WERI-Rb-1 (cell line): ENCODE data around the gene ZNF37A.
"Not testable (repeated sequence)": the region's sequence is repeated elsewhere in the genome, so short reads cannot be mapped to it uniquely, and the experiment has no call there.

Experiments used
- DNase-seq: peaks from one replicate; pipeline ENCODE4 v3.0.0-alpha.2; 2020
- H3K27ac ChIP-seq: fragments of 250-450 bp; sonication (Bioruptor Pico); 2 replicates; pipeline ENCODE4 v1.5.1; 2020; ENCODE audit warnings: mild to moderate bottlenecking, moderate library complexity
- H3K27me3 ChIP-seq: fragments of 250-450 bp; sonication (Bioruptor Pico); 2 replicates; pipeline ENCODE4 v1.5.1; 2021; ENCODE audit warnings: mild to moderate bottlenecking, low read depth, moderate library complexity; ENCODE audit not compliant: insufficient read depth, severe bottlenecking
- H3K36me3 ChIP-seq: fragments of 250-450 bp; sonication (Bioruptor Pico); 2 replicates; pipeline ENCODE4 v1.5.1; 2020; ENCODE audit warnings: mild to moderate bottlenecking, moderate library complexity
- H3K4me3 ChIP-seq: 2 replicates; pipeline ENCODE4 v1.5.1; 2011; ENCODE audit warnings: low read depth, mild to moderate bottlenecking, control low read depth, low read length
- H3K9me3 ChIP-seq: fragments of 250-450 bp; sonication (Bioruptor Pico); 2 replicates; pipeline ENCODE4 v1.5.1; 2021; ENCODE audit warnings: mild to moderate bottlenecking, moderate library complexity; ENCODE audit not compliant: severe bottlenecking
- CTCF ChIP-seq: IDR thresholded peaks from 2 replicates; pipeline ENCODE4 v1.5.1; 2011; ENCODE audit warnings: low read depth, mild to moderate bottlenecking, control low read depth, inconsistent platforms, low read length

The ZNF37A gene

GRCh38 chr10:38143587-38143986, 49.5 kb downstream of the ZNF37A start:
- no peak for DNase-seq
- Histone ChIP-seq H3K4me3 (no peak overlapping the region), H3K36me3 (no peaks in the 10 kb centered on the region), H3K9me3 (no peaks in the 10 kb centered on the region), H3K27me3 (no peaks in the 10 kb centered on the region), H3K27ac (no peak overlapping the region)
- no peak for TF ChIP-seq CTCF

GRCh38 chr10:38146579-38147333, 52.6 kb downstream of the ZNF37A start:
- no peak overlapping the region for H3K4me3 ChIP-seq
- H3K36me3 ChIP-seq = no peaks in the 10 kb centered on the region
- no peak for DNase-seq
- H3K27me3 ChIP-seq = no peaks in the 10 kb centered on the region
- no peaks in the 10 kb centered on the region for H3K9me3 ChIP-seq
- H3K27ac ChIP-seq = no peak overlapping the region
- no peak for TF ChIP-seq CTCF

GRCh38 chr10:38147686-38148085, 53.5 kb downstream of the ZNF37A start:
- Histone ChIP-seq H3K36me3 (no peaks in the 10 kb centered on the region), H3K4me3 (no peak overlapping the region), H3K9me3 (no peaks in the 10 kb centered on the region), H3K27ac (no peak overlapping the region), H3K27me3 (no peaks in the 10 kb centered on the region)
- no peak for DNase-seq
- no peak for TF ChIP-seq CTCF

GRCh38 chr10:38150891-38151463, 56.8 kb downstream of the ZNF37A start:
- not testable (repeated sequence) for DNase-seq, H3K27me3 ChIP-seq, H3K9me3 ChIP-seq, H3K27ac ChIP-seq, H3K36me3 ChIP-seq, H3K4me3 ChIP-seq

- no peak for TF ChIP-seq CTCF
- no peak for DNase-seq
- H3K27ac ChIP-seq = no peak overlapping the region
- no peaks in the 10 kb centered on the region for H3K27me3 ChIP-seq
- H3K4me3 ChIP-seq = no peak overlapping the region
- no peaks in the 10 kb centered on the region for H3K9me3 ChIP-seq
- H3K36me3 ChIP-seq = no peaks in the 10 kb centered on the region
Observed at GRCh38 chr10:38156416-38157269, 62.5 kb downstream of the ZNF37A start.

- no peak overlapping the region for H3K27ac ChIP-seq
- H3K9me3 ChIP-seq = no peaks in the 10 kb centered on the region
- TF ChIP-seq CTCF = no peak
- no peak overlapping the region for H3K4me3 ChIP-seq
- no peak for DNase-seq
- H3K27me3 ChIP-seq = no peaks in the 10 kb centered on the region
- no peaks in the 10 kb centered on the region for H3K36me3 ChIP-seq
Observed at GRCh38 chr10:38157270-38157685, 63.1 kb downstream of the ZNF37A start.
